Cardiac septum (tissue), 1 donor: Measurements from ENCODE around the gene TUFT1. TPM values are rescaled to one million over a fixed set of nuclear protein-coding genes. Genes with fewer than 3 reads are reported as not detected.
"Not testable (repeated sequence)": the region's sequence is repeated elsewhere in the genome, so short reads cannot be mapped to it uniquely, and the experiment has no call there.

Experiments used
- DNase-seq: peaks from one replicate; pipeline ENCODE4 v3.0.0-alpha.2; 2020; ENCODE audit warnings: low spot score
- intact Hi-C: fragments of 100-400 bp; cut with DNase I; formaldehyde crosslinking; loops from one replicate; pipeline ENCODE4 v1.14.0; 2022
- total RNA-seq: library from RNA; stranded (reverse); fragmentation: NEBNext Ultra II Directional; extraction: Animal tissue kit (Norgen Biotek cat#: 25700); gene quantifications from one replicate; pipeline ENCODE4 v1.2.1, GENCODE V29; 2021
- donor health status: DM: no; HTN: no; CAD: no.

The TUFT1 gene
- total RNA-seq, 1 donor from 2014 or later: 4.3 TPM

GRCh38 chr1:151565502-151566189, 25.5 kb downstream of the TUFT1 start:
- intact Hi-C loops: no loop called here
- no peak for DNase-seq

- DNase-seq: no peak
- intact Hi-C loops: no loop called here
These were observed 28.5 kb downstream of the TUFT1 start for GRCh38 chr1:151568626-151569088.

- intact Hi-C loops: no loop called here
These were observed 30.7 kb downstream of the TUFT1 start for GRCh38 chr1:151570819-151571218.

GRCh38 chr1:151574575-151575529, 34.7 kb downstream of the TUFT1 start:
- intact Hi-C loops: no loop called here
- DNase-seq: no peak

More at GRCh38 chr1:151570819-151571218, 30.7 kb downstream of the TUFT1 start:
- DNase-seq: no peak

GRCh38 chr1:151577173-151577572, 37.1 kb downstream of the TUFT1 start:
- intact Hi-C loops: no loop called here
- no peak for DNase-seq

- intact Hi-C loops: no loop called here
These were observed 38.8 kb downstream of the TUFT1 start for GRCh38 chr1:151578941-151579340.

GRCh38 chr1:151579436-151580225, 39.5 kb downstream of the TUFT1 start:
- no peak for DNase-seq
- intact Hi-C loops: no loop called here

More at GRCh38 chr1:151578941-151579340, 38.8 kb downstream of the TUFT1 start:
- no peak for DNase-seq

GRCh38 chr1:151581451-151581850, 41.3 kb downstream of the TUFT1 start:
- intact Hi-C loops: no loop called here
- DNase-seq: no peak

- intact Hi-C loops: no loop called here
- no peak for DNase-seq
These were observed 41.8 kb downstream of the TUFT1 start for GRCh38 chr1:151581921-151582320.

GRCh38 chr1:151583796-151584195, 43.7 kb downstream of the TUFT1 start:
- intact Hi-C loops: no loop called here
- DNase-seq: no peak

- no peak for DNase-seq
- intact Hi-C loops: no loop called here
These were observed 44.2 kb downstream of the TUFT1 start for GRCh38 chr1:151584278-151584677.

- intact Hi-C loops: no loop called here
- DNase-seq: no peak
These were observed 44.7 kb downstream of the TUFT1 start for GRCh38 chr1:151584780-151585179.

GRCh38 chr1:151585622-151586021, 45.5 kb downstream of the TUFT1 start:
- intact Hi-C loops: no loop called here
- no peak for DNase-seq

GRCh38 chr1:151590961-151591360, 50.9 kb downstream of the TUFT1 start:
- DNase-seq: no peak
- intact Hi-C loops: loop anchor here (5.0 to 10.0 kb wide), 2 partner anchors 146 to 246 kb away; partner anchors contain the start of gene C2CD4D

- intact Hi-C loops: loop anchor here (2.0 to 10.0 kb wide), 3 partner anchors 141 to 244 kb away; partner anchors contain the start of gene C2CD4D
- DNase-seq: no peak
These were observed 53.6 kb downstream of the TUFT1 start for GRCh38 chr1:151593730-151594129.

- intact Hi-C loops: loop anchor here (2.0 to 10.0 kb wide), 3 partner anchors 141 to 243 kb away; partner anchors contain the start of gene C2CD4D
- DNase-seq: peak; percentile 91
These were observed 54.1 kb downstream of the TUFT1 start for GRCh38 chr1:151594143-151594625.

GRCh38 chr1:151596166-151596953, 56.3 kb downstream of the TUFT1 start:
- intact Hi-C loops: loop anchor here (10.0 kb wide), 1 partner anchor 152 kb away; no protein-coding TSS in a partner anchor
- no peak for DNase-seq

- DNase-seq, intact Hi-C loops: not testable (repeated sequence)
These were observed 62.4 kb downstream of the TUFT1 start for GRCh38 chr1:151602550-151602949.
